HTR-8/SVneo (cell line): ENCODE measurements around the gene CST9.
"Not testable (repeated sequence)": the region's sequence is repeated elsewhere in the genome, so short reads cannot be mapped to it uniquely, and the experiment has no call there.

Experiments used
- DNase-seq: peaks from one replicate; pipeline ENCODE4 v3.0.0; 2011; ENCODE audit warnings: low spot score, mixed read lengths; ENCODE audit not compliant: insufficient read length
- FAIRE-seq: peaks from 2 replicates; lab custom pipeline; 2011; peaks lifted over from hg19 to GRCh38; lab: Jason Lieb, UNC

Gene CST9

GRCh38 chr20:23638309-23638708, 32.6 kb upstream of the CST9 start:
- DNase-seq = no peak
- no peak for FAIRE-seq

GRCh38 chr20:23637282-23638221, 31.8 kb upstream of the CST9 start, which contains the start of gene CST3:
TSS of gene CST3 (minus strand) at chr20:23637955. CDS start at chr20:23637862, 93 bp downstream.
- FAIRE-seq (peak; percentile 4), DNase-seq (peak; percentile 87)

GRCh38 chr20:23636908-23637281, 31.2 kb upstream of the CST9 start:
- DNase-seq (no peak), FAIRE-seq (no peak)

GRCh38 chr20:23636182-23636907, 30.6 kb upstream of the CST9 start:
- FAIRE-seq (no peak), DNase-seq (no peak)

- FAIRE-seq, DNase-seq: not testable (repeated sequence)
Measured at GRCh38 chr20:23635768-23636090, 30.0 kb upstream of the CST9 start.

GRCh38 chr20:23634985-23635767, 29.5 kb upstream of the CST9 start:
- FAIRE-seq = peak; percentile 44

GRCh38 chr20:23634044-23634801, 28.5 kb upstream of the CST9 start:
- DNase-seq = no peak
- no peak for FAIRE-seq

More at GRCh38 chr20:23634985-23635767, 29.5 kb upstream of the CST9 start:
- DNase-seq = no peak

- DNase-seq = no peak
- no peak for FAIRE-seq
Measured at GRCh38 chr20:23632711-23633573, 27.2 kb upstream of the CST9 start.

- no peak for FAIRE-seq
Measured at GRCh38 chr20:23631981-23632710, 26.4 kb upstream of the CST9 start.

GRCh38 chr20:23631226-23631822, 25.6 kb upstream of the CST9 start:
- DNase-seq = no peak
- no peak for FAIRE-seq

More at GRCh38 chr20:23631981-23632710, 26.4 kb upstream of the CST9 start:
- DNase-seq = no peak

- DNase-seq (no peak), FAIRE-seq (no peak)
Measured at GRCh38 chr20:23630392-23630849, 24.7 kb upstream of the CST9 start.

- DNase-seq (no peak), FAIRE-seq (no peak)
Measured at GRCh38 chr20:23629542-23630391, 24.1 kb upstream of the CST9 start.

GRCh38 chr20:23629017-23629541, 23.4 kb upstream of the CST9 start:
- FAIRE-seq (no peak), DNase-seq (no peak)

- FAIRE-seq = no peak
Measured at GRCh38 chr20:23628402-23629016, 22.8 kb upstream of the CST9 start.

GRCh38 chr20:23627501-23627900, 21.8 kb upstream of the CST9 start:
- DNase-seq = no peak
- FAIRE-seq = no peak

More at GRCh38 chr20:23628402-23629016, 22.8 kb upstream of the CST9 start:
- DNase-seq = no peak

- DNase-seq = no peak
- no peak for FAIRE-seq
Measured at GRCh38 chr20:23626040-23626620, 20.4 kb upstream of the CST9 start.
